ENCODE results near the gene PACS1.
A peak's percentile ranks its signal among the peaks of the same experiment; 100 is the strongest.
"Not testable (repeated sequence)": the region's sequence is repeated elsewhere in the genome, so short reads cannot be mapped to it uniquely, and the experiment has no call there.

The PACS1 gene

GRCh38 chr11:66268952-66269905, 199.2 kb downstream of the PACS1 start:
- FAIRE-seq: peak; percentile 79
- no peak for DNase-seq (ENCODE audit: insufficient read length, low spot score)
- TF ChIP-seq SPI1 (IDR thresholded peaks at IDR 0.05; ENCODE audit: low read depth, low read length) (no peak; the same call in none of the 2 replicates), TAF1 (IDR thresholded peaks at IDR 0.05; ENCODE audit: low read depth, low read length) (no peak), POU2F2 (IDR thresholded peaks at IDR 0.05; ENCODE audit: low read depth, low read length) (no peak), POLR2AphosphoS5 (IDR thresholded peaks at IDR 0.05; ENCODE audit: low read depth, low read length) (no peak), POLR2A (IDR thresholded peaks at IDR 0.05; ENCODE audit: low read depth, low read length) (no peak), PAX5 (IDR thresholded peaks at IDR 0.05; ENCODE audit: insufficient read depth, low read length, severe bottlenecking) (no peak)

DNA sequence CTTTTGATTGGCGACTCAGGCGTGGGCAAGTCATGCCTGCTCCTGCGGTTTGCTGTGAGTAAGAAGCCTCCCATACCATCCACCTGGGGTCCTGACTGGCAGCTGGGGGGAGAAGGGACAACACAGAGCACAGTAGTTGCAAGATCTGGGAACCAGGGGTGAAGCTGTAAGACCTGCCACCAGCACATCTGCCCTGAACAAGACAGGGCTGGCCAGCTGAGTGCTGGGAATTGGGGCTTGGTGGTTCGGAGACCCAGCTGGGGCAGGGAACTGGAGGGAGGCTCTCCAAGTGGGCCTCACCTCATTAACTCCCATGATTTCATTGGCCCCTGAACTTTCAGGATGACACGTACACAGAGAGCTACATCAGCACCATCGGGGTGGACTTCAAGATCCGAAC, 201.7 kb downstream of the PACS1 start:
- no peak for DNase-seq (ENCODE audit: insufficient read length, low spot score)
- FAIRE-seq: no peak
- TF ChIP-seq POLR2A (IDR thresholded peaks at IDR 0.05; ENCODE audit: low read depth, low read length) (no peak), TAF1 (IDR thresholded peaks at IDR 0.05; ENCODE audit: low read depth, low read length) (no peak), POU2F2 (IDR thresholded peaks at IDR 0.05; ENCODE audit: low read depth, low read length) (no peak), PAX5 (IDR thresholded peaks at IDR 0.05; ENCODE audit: insufficient read depth, low read length, severe bottlenecking) (no peak), POLR2AphosphoS5 (IDR thresholded peaks at IDR 0.05; ENCODE audit: low read depth, low read length) (no peak), SPI1 (IDR thresholded peaks at IDR 0.05; ENCODE audit: low read depth, low read length) (no peak)

- FAIRE-seq (no peak), DNase-seq (ENCODE audit: insufficient read length, low spot score) (no peak)
- TF ChIP-seq POU2F2 (IDR thresholded peaks at IDR 0.05; ENCODE audit: low read depth, low read length): no peak
- TF ChIP-seq SPI1 (IDR thresholded peaks at IDR 0.05; ENCODE audit: low read depth, low read length): no peak
- no peak for TF ChIP-seq POLR2A (IDR thresholded peaks at IDR 0.05; ENCODE audit: low read depth, low read length)
- no peak for TF ChIP-seq POLR2AphosphoS5 (IDR thresholded peaks at IDR 0.05; ENCODE audit: low read depth, low read length)
- TF ChIP-seq TAF1 (IDR thresholded peaks at IDR 0.05; ENCODE audit: low read depth, low read length): no peak
- TF ChIP-seq PAX5 (IDR thresholded peaks at IDR 0.05; ENCODE audit: insufficient read depth, low read length, severe bottlenecking): no peak
These were observed 202.5 kb downstream of the PACS1 start for GRCh38 chr11:66272596-66272995.

- TF ChIP-seq TAF1 (IDR thresholded peaks at IDR 0.05; ENCODE audit: low read depth, low read length) (no peak), POU2F2 (IDR thresholded peaks at IDR 0.05; ENCODE audit: low read depth, low read length) (no peak), POLR2AphosphoS5 (IDR thresholded peaks at IDR 0.05; ENCODE audit: low read depth, low read length) (no peak), PAX5 (IDR thresholded peaks at IDR 0.05; ENCODE audit: insufficient read depth, low read length, severe bottlenecking) (no peak), SPI1 (IDR thresholded peaks at IDR 0.05; ENCODE audit: low read depth, low read length) (no peak), POLR2A (IDR thresholded peaks at IDR 0.05; ENCODE audit: low read depth, low read length) (no peak; the same call in 1 of the 2 replicates)
- FAIRE-seq: no peak
- DNase-seq (ENCODE audit: insufficient read length, low spot score): no peak
These were observed 204.1 kb downstream of the PACS1 start for GRCh38 chr11:66274219-66274618.

GRCh38 chr11:66275396-66275795, 205.3 kb downstream of the PACS1 start:
- no peak for DNase-seq (ENCODE audit: insufficient read length, low spot score)
- no peak for FAIRE-seq
- TF ChIP-seq POLR2AphosphoS5 (IDR thresholded peaks at IDR 0.05; ENCODE audit: low read depth, low read length): no peak

DNA sequence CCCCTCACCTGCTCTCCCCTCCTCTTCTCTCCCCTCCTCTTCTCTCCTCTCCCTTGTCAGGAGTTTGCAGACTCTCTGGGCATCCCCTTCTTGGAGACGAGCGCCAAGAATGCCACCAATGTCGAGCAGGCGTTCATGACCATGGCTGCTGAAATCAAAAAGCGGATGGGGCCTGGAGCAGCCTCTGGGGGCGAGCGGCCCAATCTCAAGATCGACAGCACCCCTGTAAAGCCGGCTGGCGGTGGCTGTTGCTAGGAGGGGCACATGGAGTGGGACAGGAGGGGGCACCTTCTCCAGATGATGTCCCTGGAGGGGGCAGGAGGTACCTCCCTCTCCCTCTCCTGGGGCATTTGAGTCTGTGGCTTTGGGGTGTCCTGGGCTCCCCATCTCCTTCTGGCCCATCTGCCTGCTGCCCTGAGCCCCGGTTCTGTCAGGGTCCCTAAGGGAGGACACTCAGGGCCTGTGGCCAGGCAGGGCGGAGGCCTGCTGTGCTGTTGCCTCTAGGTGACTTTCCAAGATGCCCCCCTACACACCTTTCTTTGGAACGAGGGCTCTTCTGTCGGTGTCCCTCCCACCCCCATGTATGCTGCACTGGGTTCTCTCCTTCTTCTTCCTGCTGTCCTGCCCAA, 206.0 kb downstream of the PACS1 start:
- FAIRE-seq: no peak
- DNase-seq (ENCODE audit: insufficient read length, low spot score): no peak
- TF ChIP-seq POU2F2 (IDR thresholded peaks at IDR 0.05; ENCODE audit: low read depth, low read length) (no peak), SPI1 (IDR thresholded peaks at IDR 0.05; ENCODE audit: low read depth, low read length) (no peak), POLR2A (IDR thresholded peaks at IDR 0.05; ENCODE audit: low read depth, low read length) (no peak), TAF1 (IDR thresholded peaks at IDR 0.05; ENCODE audit: low read depth, low read length) (no peak), PAX5 (IDR thresholded peaks at IDR 0.05; ENCODE audit: insufficient read depth, low read length, severe bottlenecking) (no peak)

- FAIRE-seq; DNase-seq (ENCODE audit: insufficient read length, low spot score): not testable (repeated sequence)
- TF ChIP-seq POLR2AphosphoS5 (IDR thresholded peaks at IDR 0.05; ENCODE audit: low read depth, low read length): 0 out of 2 replicates have a peak, but pooled peaks have one; percentile 20
These were observed 206.5 kb downstream of the PACS1 start for GRCh38 chr11:66276619-66277018.

GRCh38 chr11:66277064-66277463, 207.0 kb downstream of the PACS1 start:
- not testable (repeated sequence) for FAIRE-seq; DNase-seq (ENCODE audit: insufficient read length, low spot score)

- DNase-seq (ENCODE audit: insufficient read length, low spot score) (peak; percentile 74), FAIRE-seq (peak; percentile 76)
- TF ChIP-seq SPI1 (IDR thresholded peaks at IDR 0.05; ENCODE audit: low read depth, low read length) (no peak), PAX5 (IDR thresholded peaks at IDR 0.05; ENCODE audit: insufficient read depth, low read length, severe bottlenecking) (no peak), POU2F2 (IDR thresholded peaks at IDR 0.05; ENCODE audit: low read depth, low read length) (no peak), POLR2AphosphoS5 (IDR thresholded peaks at IDR 0.05; ENCODE audit: low read depth, low read length) (peak; percentile 57; the same call in 1 of the 2 replicates)
These were observed 207.6 kb downstream of the PACS1 start, which contains the start of gene CNIH2 for GRCh38 chr11:66277471-66278362. Gene CNIH2, plus strand, starts transcription at chr11:66278175. Its CDS starts 282 bp downstream, at chr11:66278457.

All from GM12891 (cell line).